ENCODE data around the gene PCED1A.

Gene PCED1A

GRCh38 chr20:2873010-2873746, 32.7 kb upstream of the PCED1A start, which contains the start of gene PTPRA:
Gene PTPRA, plus strand, starts transcription at chr20:2873481. Its CDS starts 90,797 bp downstream, at chr20:2964278.
- H3K4me3 ChIP-seq (ENCODE audit: low read length): peak within 1 kb of the TSS; percentile 97
- peak; percentile 94 for DNase-seq
- TF ChIP-seq EZH2 (optimal IDR thresholded peaks at IDR 0.05; ENCODE audit: low read depth, low read length) (no peak), EZH2phosphoT487 (IDR thresholded peaks at IDR 0.05; ENCODE audit: low read length) (no peak), CTCF (IDR thresholded peaks at IDR 0.05; ENCODE audit: low read length) (no peak)

GRCh38 chr20:2872459-2873009, 32.1 kb upstream of the PCED1A start:
- peaks cover 13% of the 10 kb centered on the region for H3K4me1 ChIP-seq (ENCODE audit: low read length)
- H3K9me2 ChIP-seq (replicated peaks; ENCODE audit: insufficient read depth, low read length): no peaks in the 10 kb centered on the region
- H4K20me1 ChIP-seq (ENCODE audit: insufficient read depth, low read length): no peaks in the 10 kb centered on the region
- no peaks in the 10 kb centered on the region for H3K9me3 ChIP-seq (replicated peaks; ENCODE audit: insufficient read depth, low read length)
- peak overlapping the region; percentile 88 for H2AFZ ChIP-seq (ENCODE audit: low read length)
- no peaks in the 10 kb centered on the region for H3K27me3 ChIP-seq (replicated peaks; ENCODE audit: insufficient read depth, low read length)
- H3F3A ChIP-seq (ENCODE audit: insufficient read depth, low read length): peaks cover 10% of the 10 kb centered on the region; the same call in 1 of the 2 replicates
- H3K36me3 ChIP-seq (replicated peaks; ENCODE audit: insufficient read depth, low read length): no peaks in the 10 kb centered on the region
- peak; percentile 64 for DNase-seq
- TF ChIP-seq CTCF (IDR thresholded peaks at IDR 0.05; ENCODE audit: low read length) (peak; percentile 40), EZH2 (optimal IDR thresholded peaks at IDR 0.05; ENCODE audit: low read depth, low read length) (no peak)
- H3K79me2 ChIP-seq (ENCODE audit: low read length): peaks cover 40% of the 10 kb centered on the region
- H3K4me3 ChIP-seq (ENCODE audit: low read length): peak overlapping the region; percentile 76
- no peak overlapping the region for H3K27ac ChIP-seq (ENCODE audit: low read length)
- H3K9ac ChIP-seq (ENCODE audit: low read length): peak overlapping the region; percentile 47
- H3K4me2 ChIP-seq (ENCODE audit: low read depth, low read length): peak overlapping the region; percentile 97

More at GRCh38 chr20:2873010-2873746, 32.7 kb upstream of the PCED1A start, which contains the start of gene PTPRA:
- Histone ChIP-seq H3K27me3 (replicated peaks; ENCODE audit: insufficient read depth, low read length) (no peaks in the 10 kb centered on the region), H3K36me3 (replicated peaks; ENCODE audit: insufficient read depth, low read length) (no peaks in the 10 kb centered on the region), H3K4me2 (ENCODE audit: low read depth, low read length) (peak within 1 kb of the TSS; percentile 97), H4K20me1 (ENCODE audit: insufficient read depth, low read length) (no peaks in the 10 kb centered on the region; the same call in 1 of the 2 replicates), H3K9me2 (replicated peaks; ENCODE audit: insufficient read depth, low read length) (no peaks in the 10 kb centered on the region), H2AFZ (ENCODE audit: low read length) (peak within 1 kb of the TSS; percentile 88), H3K4me1 (ENCODE audit: low read length) (peaks cover 13% of the 10 kb centered on the region), H3K9ac (ENCODE audit: low read length) (peak within 1 kb of the TSS; percentile 79), H3K27ac (ENCODE audit: low read length) (peak within 1 kb of the TSS; percentile 43; the same call in 1 of the 2 replicates), H3F3A (ENCODE audit: insufficient read depth, low read length) (peaks cover 10% of the 10 kb centered on the region; the same call in 1 of the 2 replicates), H3K9me3 (replicated peaks; ENCODE audit: insufficient read depth, low read length) (no peaks in the 10 kb centered on the region), H3K79me2 (ENCODE audit: low read length) (peaks cover 45% of the 10 kb centered on the region)

- Histone ChIP-seq H2AFZ (ENCODE audit: low read length) (peak overlapping the region; percentile 88), H3K4me1 (ENCODE audit: low read length) (peaks cover 13% of the 10 kb centered on the region), H3K36me3 (replicated peaks; ENCODE audit: insufficient read depth, low read length) (no peaks in the 10 kb centered on the region), H3K27ac (ENCODE audit: low read length) (no peak overlapping the region), H3F3A (ENCODE audit: insufficient read depth, low read length) (peaks cover 10% of the 10 kb centered on the region; the same call in 1 of the 2 replicates), H3K27me3 (replicated peaks; ENCODE audit: insufficient read depth, low read length) (no peaks in the 10 kb centered on the region), H3K9ac (ENCODE audit: low read length) (peak overlapping the region; percentile 47; the same call in 1 of the 2 replicates), H3K79me2 (ENCODE audit: low read length) (peaks cover 33% of the 10 kb centered on the region), H3K4me2 (ENCODE audit: low read depth, low read length) (peak overlapping the region; percentile 97), H4K20me1 (ENCODE audit: insufficient read depth, low read length) (no peaks in the 10 kb centered on the region), H3K4me3 (ENCODE audit: low read length) (peak overlapping the region; percentile 76), H3K9me3 (replicated peaks; ENCODE audit: insufficient read depth, low read length) (no peaks in the 10 kb centered on the region), H3K9me2 (replicated peaks; ENCODE audit: insufficient read depth, low read length) (no peaks in the 10 kb centered on the region)
- TF ChIP-seq CTCF (IDR thresholded peaks at IDR 0.05; ENCODE audit: low read length): no peak
- TF ChIP-seq EZH2phosphoT487 (IDR thresholded peaks at IDR 0.05; ENCODE audit: low read length): no peak
- TF ChIP-seq EZH2 (optimal IDR thresholded peaks at IDR 0.05; ENCODE audit: low read depth, low read length): no peak
- DNase-seq: no peak
These were observed 31.4 kb upstream of the PCED1A start for GRCh38 chr20:2871661-2872458.

Measured in MM.1S (cell line).